ENCODE measurements around the gene FMO4.
"Not testable (repeated sequence)": the region's sequence is repeated elsewhere in the genome, so short reads cannot be mapped to it uniquely, and the experiment has no call there.

FMO4 gene

GRCh38 chr1:171390740-171391139 lies 76.8 kb downstream of the FMO4 start:
- ATAC-seq, DNase-seq: not testable (repeated sequence)
